Nephron (organoid): ENCODE data around the gene IRF4.

Source experiments
- H3K27ac Mint-ChIP-seq, 3 experiments: 2 replicates each; pipeline ENCODE4 v1.8.0; 2020; ENCODE audit warnings: mixed read lengths in 3 of 3, mild to moderate bottlenecking in 2 of 3, moderate library complexity in 1 of 3
- H3K27me3 Mint-ChIP-seq: 2 replicates; pipeline ENCODE4 v1.8.0; 2021; ENCODE audit warnings: low read depth, mild to moderate bottlenecking, moderate library complexity, mixed read lengths
- H3K36me3 Mint-ChIP-seq: 2 replicates; pipeline ENCODE4 v1.8.0; 2020; ENCODE audit warnings: low read depth, mixed read lengths
- H3K4me1 Mint-ChIP-seq: 2 replicates; pipeline ENCODE4 v1.8.0; 2020; ENCODE audit warnings: mixed read lengths
- H3K4me3 Mint-ChIP-seq, 3 experiments: 2 replicates each; pipeline ENCODE4 v1.8.0; 2020; ENCODE audit warnings: mild to moderate bottlenecking in 3 of 3, mixed read lengths in 3 of 3, moderate library complexity in 2 of 3
- H3K9me3 Mint-ChIP-seq: 2 replicates; pipeline ENCODE4 v1.8.0; 2020; ENCODE audit warnings: mixed read lengths
- CTCF ChIP-seq, 3 experiments: fragments of 200-600 bp; sonication (generic); IDR thresholded peaks; one replicate each; pipeline ENCODE4 v1.5.0; 2021; ENCODE audit warnings: antibody characterized with exemption in 3 of 3; ENCODE audit not compliant: unreplicated experiment in 3 of 3

The IRF4 gene

GRCh38 chr6:378090-378957, 13.2 kb upstream of the IRF4 start:
- H3K4me3 Mint-ChIP-seq = no peak overlapping the region
- TF ChIP-seq CTCF (IDR thresholded peaks at IDR 0.05; ENCODE audit: unreplicated experiment in 3 of 3) = no peak
- H3K9me3 Mint-ChIP-seq = peaks cover 29% of the 10 kb centered on the region
- no peak overlapping the region for H3K27ac Mint-ChIP-seq
- no peaks in the 10 kb centered on the region for H3K36me3 Mint-ChIP-seq
- peaks cover 9% of the 10 kb centered on the region for H3K4me1 Mint-ChIP-seq
- H3K27me3 Mint-ChIP-seq = peaks cover 37% of the 10 kb centered on the region

- no peak for TF ChIP-seq CTCF (IDR thresholded peaks at IDR 0.05; ENCODE audit: unreplicated experiment in 3 of 3)
- peaks cover 3% of the 10 kb centered on the region for H3K4me1 Mint-ChIP-seq
- H3K27ac Mint-ChIP-seq = no peak overlapping the region
- peaks cover 38% of the 10 kb centered on the region for H3K27me3 Mint-ChIP-seq
- peaks cover 24% of the 10 kb centered on the region for H3K9me3 Mint-ChIP-seq
- no peaks in the 10 kb centered on the region for H3K36me3 Mint-ChIP-seq
- no peak overlapping the region for H3K4me3 Mint-ChIP-seq
Observed at GRCh38 chr6:378958-379409, 12.6 kb upstream of the IRF4 start.

GRCh38 chr6:379410-380181, 12.0 kb upstream of the IRF4 start:
- no peak for TF ChIP-seq CTCF (IDR thresholded peaks at IDR 0.05; ENCODE audit: unreplicated experiment in 3 of 3)
- H3K4me1 Mint-ChIP-seq = no peaks in the 10 kb centered on the region
- H3K36me3 Mint-ChIP-seq = no peaks in the 10 kb centered on the region
- H3K4me3 Mint-ChIP-seq = no peak overlapping the region
- no peak overlapping the region for H3K27ac Mint-ChIP-seq
- peaks cover 21% of the 10 kb centered on the region for H3K9me3 Mint-ChIP-seq
- H3K27me3 Mint-ChIP-seq = peaks cover 43% of the 10 kb centered on the region

- H3K36me3 Mint-ChIP-seq = no peaks in the 10 kb centered on the region
- no peak for TF ChIP-seq CTCF (IDR thresholded peaks at IDR 0.05; ENCODE audit: unreplicated experiment in 3 of 3)
- H3K4me3 Mint-ChIP-seq = no peak overlapping the region
- H3K9me3 Mint-ChIP-seq = peaks cover 21% of the 10 kb centered on the region
- H3K27ac Mint-ChIP-seq = no peak overlapping the region
- H3K27me3 Mint-ChIP-seq = peaks cover 50% of the 10 kb centered on the region
- H3K4me1 Mint-ChIP-seq = no peaks in the 10 kb centered on the region
Observed at GRCh38 chr6:380234-381218, 11.0 kb upstream of the IRF4 start.

GRCh38 chr6:381742-382461, 9.7 kb upstream of the IRF4 start:
- H3K4me3 Mint-ChIP-seq = no peak overlapping the region
- no peak overlapping the region for H3K27ac Mint-ChIP-seq
- no peaks in the 10 kb centered on the region for H3K4me1 Mint-ChIP-seq
- H3K27me3 Mint-ChIP-seq = peaks cover 62% of the 10 kb centered on the region
- peaks cover 16% of the 10 kb centered on the region for H3K9me3 Mint-ChIP-seq
- no peaks in the 10 kb centered on the region for H3K36me3 Mint-ChIP-seq
- TF ChIP-seq CTCF (IDR thresholded peaks at IDR 0.05; ENCODE audit: unreplicated experiment in 3 of 3) = no peak
